GM11168 (cell line): Measurements from ENCODE around the gene DAP.

ENCODE experiments used
- in situ Hi-C: fragments of 300-500 bp; cut with MboI; formaldehyde crosslinking; loops from one replicate; pipeline ENCODE4 v1.12.0; 2022; ENCODE audit warnings: low sequenced_read_pairs; ENCODE audit not compliant: unreplicated experiment

The DAP gene

DNA sequence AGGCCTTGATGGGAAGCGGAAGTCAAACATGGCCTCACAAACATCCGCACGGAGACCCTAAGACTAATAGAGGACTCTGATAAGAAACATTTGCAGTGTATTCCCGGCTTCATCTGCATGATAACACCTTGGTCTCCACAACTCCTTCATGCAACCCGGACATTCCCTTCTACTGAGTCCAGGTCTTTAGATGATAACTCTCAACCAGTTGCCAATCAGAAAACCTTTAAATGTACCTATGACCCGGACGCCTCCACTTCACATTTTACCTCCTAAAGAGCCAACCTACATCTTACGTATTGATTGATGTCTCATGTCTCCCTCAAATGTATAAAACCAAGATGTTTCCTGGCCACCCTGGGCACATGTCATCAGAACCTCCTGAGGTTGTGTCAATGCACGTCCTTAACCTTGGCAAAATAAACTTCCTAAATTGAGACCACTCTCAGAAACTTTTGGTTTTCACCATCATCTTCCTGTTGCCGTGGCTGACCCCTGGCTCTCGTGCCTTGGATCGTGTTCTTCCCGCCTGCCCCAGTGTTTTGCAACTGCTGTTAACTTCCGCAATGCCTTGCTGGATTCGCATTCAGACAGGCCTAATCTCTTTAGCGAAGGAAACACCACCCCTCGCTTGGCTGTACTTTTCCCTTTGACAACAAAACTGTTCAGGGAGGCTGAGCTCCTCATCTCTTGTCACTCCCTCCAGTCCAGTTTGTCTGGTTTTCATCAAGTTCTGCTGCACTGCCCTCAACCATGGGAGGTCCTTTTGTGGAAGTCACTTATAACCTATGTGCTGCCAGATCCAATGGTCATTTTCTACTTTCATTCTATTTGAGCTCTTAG, 1.1 kb upstream of the DAP start:
- in situ Hi-C loops = no loop called here

DNA sequence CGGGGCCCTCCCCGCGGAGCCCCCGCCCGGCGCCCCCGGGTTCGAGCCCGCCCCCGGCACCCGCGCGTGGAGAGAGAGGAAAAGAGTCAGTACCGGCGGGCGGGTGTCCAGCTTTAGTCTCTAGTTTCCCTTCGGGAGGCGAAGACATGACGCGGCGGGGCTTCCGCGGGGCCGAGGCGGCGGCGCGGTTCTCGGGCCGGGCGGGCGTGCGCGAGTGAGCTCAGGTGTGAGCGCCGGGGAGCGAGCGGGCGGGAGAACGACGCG, 181 bp downstream of the DAP start:
- in situ Hi-C loops = no loop called here

- in situ Hi-C loops = no loop called here
Measured at GRCh38 chr5:10760096-10760920, 726 bp downstream of the DAP start.

GRCh38 chr5:10759111-10759510, 1.9 kb downstream of the DAP start:
- in situ Hi-C loops = no loop called here

DNA sequence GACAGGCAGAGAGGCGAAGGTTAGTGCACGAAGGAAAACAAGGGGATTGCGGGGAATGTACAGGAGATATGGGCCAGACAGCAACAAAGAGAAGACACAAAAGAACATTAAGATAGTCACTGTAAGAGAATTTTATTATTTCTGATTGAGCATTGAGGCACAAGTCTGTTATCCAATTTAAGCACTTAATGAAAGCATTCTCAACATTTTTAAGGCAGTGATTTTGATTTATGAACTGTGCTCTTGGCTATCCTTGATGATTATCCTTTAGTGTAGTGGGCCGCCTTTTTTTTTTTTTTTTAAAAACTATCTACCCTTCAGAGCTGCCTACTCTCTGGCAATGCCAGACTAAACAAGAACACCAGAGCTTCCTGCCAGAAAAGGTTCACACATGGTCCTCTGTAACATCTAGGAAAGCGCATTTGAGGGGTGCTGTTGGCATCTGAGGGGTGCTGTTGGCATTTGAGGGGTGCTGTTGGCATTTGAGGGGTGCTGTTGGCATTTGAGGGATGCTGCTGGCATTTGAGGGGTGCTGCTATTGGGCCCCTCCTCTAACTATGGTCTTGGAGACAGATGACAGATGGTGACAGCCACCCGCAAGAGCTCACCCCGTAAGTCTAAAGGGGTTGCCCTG, 3.0 kb downstream of the DAP start:
- in situ Hi-C loops = no loop called here

DNA sequence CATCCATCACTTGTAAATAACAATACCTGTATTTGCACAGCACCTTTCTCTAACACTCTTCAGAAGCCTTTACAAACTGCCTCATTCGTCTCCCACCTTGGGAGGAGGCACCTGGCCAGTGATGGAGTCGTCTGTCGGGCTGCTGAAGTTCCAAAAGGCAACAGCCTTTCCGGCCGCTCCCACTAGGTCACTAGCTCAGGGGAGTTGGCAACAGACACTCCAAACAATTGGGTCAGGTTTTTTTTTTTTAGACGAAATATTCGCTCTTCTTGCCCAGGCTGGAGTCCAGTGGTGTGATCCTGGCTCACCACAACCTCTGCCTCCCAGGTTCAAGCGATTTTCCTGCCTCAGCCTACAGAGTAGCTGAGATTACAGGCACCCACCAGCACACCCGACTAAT, 4.0 kb downstream of the DAP start:
- in situ Hi-C loops = no loop called here

- in situ Hi-C loops = no loop called here
Measured at GRCh38 chr5:10756549-10756948, 4.5 kb downstream of the DAP start.

- in situ Hi-C loops = no loop called here
Measured at GRCh38 chr5:10753178-10753577, 7.9 kb downstream of the DAP start.

- in situ Hi-C loops = no loop called here
Measured at GRCh38 chr5:10752451-10752850, 8.6 kb downstream of the DAP start.

GRCh38 chr5:10750909-10751308, 10.1 kb downstream of the DAP start:
- in situ Hi-C loops = no loop called here

DNA sequence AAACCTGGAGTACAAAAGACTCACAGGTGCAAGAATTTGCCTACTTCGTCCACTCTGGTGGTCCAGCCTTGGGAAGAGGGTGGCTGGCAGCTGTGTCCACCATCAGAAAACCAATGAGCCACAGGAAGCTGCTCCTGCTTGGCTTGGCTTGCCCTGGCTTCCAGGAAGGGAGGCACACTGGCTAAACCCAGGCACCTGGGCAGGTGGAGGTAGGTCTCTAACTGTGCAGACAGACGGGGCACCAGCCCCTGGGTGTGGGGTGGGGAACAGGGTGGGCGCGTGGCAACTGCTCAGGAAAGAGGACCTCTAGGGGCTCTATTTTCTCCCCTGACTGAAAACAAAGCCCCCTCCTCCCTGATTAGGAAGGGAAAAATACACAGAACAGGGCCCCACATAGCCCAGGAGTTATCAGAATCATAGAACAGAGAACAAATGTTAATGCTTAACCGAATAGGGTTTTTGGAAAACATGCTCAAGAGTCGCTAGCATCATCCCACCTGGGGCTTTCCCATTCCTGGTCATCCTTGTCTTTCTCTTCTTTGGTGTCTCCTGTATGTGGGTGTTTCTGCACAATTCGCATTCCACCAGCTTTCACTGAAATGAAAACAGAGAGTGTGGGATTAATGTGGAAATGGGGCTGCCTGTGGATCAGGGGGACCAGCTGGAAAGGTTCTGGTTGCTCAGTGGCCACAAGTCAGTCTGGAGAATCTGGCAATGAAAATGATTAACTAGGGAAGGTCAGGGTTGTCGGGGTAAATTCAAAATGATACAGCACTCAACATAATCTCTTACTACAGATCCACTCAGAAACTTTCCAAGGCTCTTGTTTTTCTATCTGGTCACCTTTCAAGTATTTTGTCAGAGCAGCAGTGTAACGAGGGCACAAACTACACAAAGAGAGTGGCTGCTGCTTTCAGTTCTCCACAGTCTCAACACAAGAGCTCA, 13.1 kb downstream of the DAP start:
- in situ Hi-C loops = no loop called here

- in situ Hi-C loops = no loop called here
Measured at GRCh38 chr5:10746711-10747110, 14.3 kb downstream of the DAP start.

GRCh38 chr5:10745133-10745532, 15.9 kb downstream of the DAP start:
- in situ Hi-C loops = no loop called here

- in situ Hi-C loops = no loop called here
Measured at GRCh38 chr5:10744681-10745080, 16.4 kb downstream of the DAP start.

- in situ Hi-C loops = no loop called here
Measured at GRCh38 chr5:10743951-10744350, 17.1 kb downstream of the DAP start.

- in situ Hi-C loops = no loop called here
Measured at GRCh38 chr5:10743526-10743925, 17.5 kb downstream of the DAP start.

DNA sequence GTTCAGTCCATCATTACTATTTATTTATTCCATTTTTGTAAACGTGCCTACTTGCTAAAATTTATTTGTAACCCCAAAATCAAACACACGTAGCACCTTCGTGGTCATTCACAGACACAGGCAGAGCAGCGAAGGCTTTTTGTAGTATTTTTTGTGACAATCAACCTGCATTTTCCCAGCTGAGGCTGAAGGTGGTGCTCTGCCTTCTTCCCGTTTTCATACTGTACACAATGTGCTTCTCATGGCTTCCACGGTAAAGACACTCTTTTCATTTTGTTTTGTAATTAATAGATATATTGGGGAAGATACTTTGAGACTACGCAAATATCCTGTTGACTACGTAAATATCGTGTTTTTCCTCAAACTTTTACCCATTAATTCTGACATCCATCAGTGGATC, 19.4 kb downstream of the DAP start:
- in situ Hi-C loops = no loop called here

- in situ Hi-C loops = no loop called here
Measured at GRCh38 chr5:10740384-10740783, 20.6 kb downstream of the DAP start.

- in situ Hi-C loops = no loop called here
Measured at GRCh38 chr5:10737880-10738279, 23.2 kb downstream of the DAP start.

DNA sequence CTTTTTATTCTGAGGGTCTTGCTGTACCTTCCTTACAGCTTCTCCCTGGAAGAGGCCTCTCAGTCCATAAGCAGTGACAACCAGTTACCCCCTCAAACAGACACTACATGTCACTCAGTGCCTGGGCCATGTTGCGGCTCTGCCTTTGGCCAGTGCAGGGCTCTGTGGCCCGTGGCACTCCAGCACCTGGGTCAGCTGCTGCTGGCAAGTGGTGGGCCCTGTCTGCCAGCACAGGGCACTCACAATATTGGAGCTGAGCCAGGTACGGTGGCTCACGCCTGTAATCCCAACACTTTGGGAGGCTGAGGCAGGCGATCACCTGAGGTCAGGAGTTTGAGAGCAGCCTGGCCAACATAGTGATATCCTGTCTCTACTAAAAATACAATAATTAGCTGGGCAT, 24.2 kb downstream of the DAP start:
- in situ Hi-C loops = no loop called here
